Naive thymus-derived CD4-positive, alpha-beta T cell (primary cell): ENCODE data around the gene ATXN7L1. TPM values are rescaled to one million over a fixed set of nuclear protein-coding genes. Genes with fewer than 3 reads are reported as not detected.

Experiments
- ATAC-seq: fragments of 150-1000 bp; cut with Tn5 transposase; 2 replicates; pipeline ENCODE4 v1.10.0; 2021; ENCODE audit warnings: mild to moderate bottlenecking, moderate library complexity
- CTCF ChIA-PET: fragments of 350-600 bp; sonication (Branson Sonifier 250); formaldehyde crosslinking; loops from one replicate; lab custom pipeline; 2021; ENCODE audit warnings: antibody characterized with exemption; lab: Charles Lee
- POLR2A ChIA-PET: fragments of 350-600 bp; sonication (Branson Sonifier 250); formaldehyde crosslinking; loops from one replicate; lab custom pipeline; 2021; ENCODE audit warnings: antibody characterized with exemption, inconsistent platforms; lab: Charles Lee
- DNase-seq, 9 donors: peaks; one replicate each; pipeline versions ENCODE4 v3.0.0 to v3.0.0-alpha.2; 2020 to 2022; ENCODE audit warnings: mixed read lengths in 1 of 9
- H3K27ac ChIP-seq: one replicate; pipeline ENCODE4 v1.7.0; 2013; ENCODE audit warnings: mild to moderate bottlenecking, low read depth, low read length, moderate library complexity
- H3K27me3 ChIP-seq, 2 donors: one replicate each; pipeline ENCODE4 v1.7.0; 2013; ENCODE audit warnings: low read length in 2 of 2, mild to moderate bottlenecking in 2 of 2, moderate library complexity in 2 of 2; ENCODE audit not compliant: control insufficient read depth in 2 of 2, insufficient read depth in 2 of 2
- H3K36me3 ChIP-seq, 3 experiments: 1 replicate in 2 of 3; 2 replicates in 1 of 3; pipeline ENCODE4 v1.7.0; 2013; ENCODE audit warnings: low read length in 3 of 3, mild to moderate bottlenecking in 3 of 3, moderate library complexity in 1 of 3; ENCODE audit not compliant: insufficient read depth in 3 of 3, control insufficient read depth in 2 of 3
- H3K4me1 ChIP-seq, 2 donors: one replicate each; pipeline ENCODE4 v1.7.0; 2013; ENCODE audit warnings: low read length in 2 of 2, mild to moderate bottlenecking in 2 of 2, moderate library complexity in 1 of 2; ENCODE audit not compliant: control insufficient read depth in 2 of 2, insufficient read depth in 2 of 2
- H3K4me3 ChIP-seq: 2 replicates; pipeline ENCODE4 v1.7.0; 2013; ENCODE audit warnings: mild to moderate bottlenecking, low read length
- H3K9me3 ChIP-seq, 3 experiments: 1 replicate in 2 of 3; 2 replicates in 1 of 3; pipeline ENCODE4 v1.7.0; 2013; ENCODE audit warnings: low read length in 3 of 3; ENCODE audit not compliant: control insufficient read depth in 2 of 3
- H3K27ac Mint-ChIP-seq, 9 donors: one replicate each; pipeline ENCODE4 v1.8.0; 2020 to 2022; ENCODE audit warnings: mixed read lengths in 9 of 9, mild to moderate bottlenecking in 8 of 9, moderate library complexity in 5 of 9, inconsistent platforms in 2 of 9
- H3K27me3 Mint-ChIP-seq, 5 donors: one replicate each; pipeline ENCODE4 v1.8.0; 2021 to 2022; ENCODE audit warnings: mixed read lengths in 5 of 5, mild to moderate bottlenecking in 1 of 5
- H3K36me3 Mint-ChIP-seq, 5 donors: one replicate each; pipeline ENCODE4 v1.8.0; 2020 to 2022; ENCODE audit warnings: mixed read lengths in 5 of 5, mild to moderate bottlenecking in 3 of 5, inconsistent platforms in 1 of 5
- H3K4me1 Mint-ChIP-seq, 7 donors: one replicate each; pipeline ENCODE4 v1.8.0; 2020 to 2022; ENCODE audit warnings: mixed read lengths in 7 of 7, mild to moderate bottlenecking in 3 of 7, inconsistent platforms in 1 of 7
- H3K4me3 Mint-ChIP-seq, 10 donors: one replicate each; pipeline ENCODE4 v1.8.0; 2020 to 2022; ENCODE audit warnings: mild to moderate bottlenecking in 10 of 10, mixed read lengths in 10 of 10, moderate library complexity in 6 of 10, inconsistent platforms in 2 of 10
- H3K9me3 Mint-ChIP-seq, 11 donors: one replicate each; pipeline ENCODE4 v1.8.0; 2020 to 2022; ENCODE audit warnings: mixed read lengths in 11 of 11, mild to moderate bottlenecking in 4 of 11, inconsistent platforms in 1 of 11, moderate library complexity in 1 of 11
- intact Hi-C, 2 donors: fragments of 100-400 bp; cut with micrococcal nuclease; formaldehyde crosslinking; loops; one replicate each; pipeline ENCODE4 v1.15.1; 2023
- polyA plus RNA-seq, 2 donors: library from polyadenylated mRNA; unstranded; fragments of 300-500 nt; fragmentation: Illumina TruSeq; gene quantifications; one replicate each; pipeline ENCODE4 v1.2.3, GENCODE V29; 2021
- total RNA-seq, 6 experiments: library from RNA in 5 of 6; stranded (reverse) in 5 of 6; gene quantifications; 1 replicate in 5 of 6; 2 replicates in 1 of 6; pipeline ENCODE4 v1.2.3 and lab custom pipeline; 2021 to 2026

The ATXN7L1 gene
- total and polyA plus RNA-seq, 7 experiments from 2014 or later = 18.5 to 52.4 (median 39.5) TPM

DNA sequence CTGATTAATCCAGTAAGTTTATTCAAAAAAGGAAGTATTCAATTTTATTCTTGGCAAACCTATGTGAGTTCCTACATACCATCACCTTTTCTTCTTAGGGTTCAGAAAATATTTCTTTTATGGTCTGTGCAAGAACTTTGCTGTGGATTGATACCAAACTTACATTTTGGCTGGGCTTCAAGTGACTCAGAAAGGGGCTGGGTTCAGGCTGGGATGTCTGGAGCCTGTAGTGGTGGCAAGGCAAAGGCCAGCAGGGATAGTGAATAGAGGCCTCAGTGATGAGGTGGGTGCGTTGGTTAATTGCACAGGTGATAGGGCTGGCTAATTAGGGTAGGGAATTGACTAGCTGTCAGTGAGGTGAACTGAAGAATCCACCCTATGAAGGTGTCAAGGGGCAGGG is 40.2 kb upstream of the ATXN7L1 start:
- intact Hi-C loops = no loop called here
- no peak overlapping the region for H3K4me3 ChIP-seq
- peaks cover 0 to 3% (median 0%) of the 10 kb centered on the region in 3 experiments for H3K36me3 ChIP-seq
- Mint-ChIP-seq H3K27ac (peak overlapping the region in 1 of 9 donors; percentile 55), H3K4me3 (no peak overlapping the region), H3K9me3 (peaks cover 0 to 11% (median 0%) of the 10 kb centered on the region in 11 donors), H3K4me1 (peaks cover 0 to 11% (median 0%) of the 10 kb centered on the region in 7 donors), H3K36me3 (peaks cover 10 to 64% (median 52%) of the 10 kb centered on the region in 5 donors), H3K27me3 (peaks cover 0 to 24% (median 0%) of the 10 kb centered on the region in 5 donors)
- no peaks in the 10 kb centered on the region for H3K27me3 ChIP-seq
- ATAC-seq (no peak), DNase-seq (no peak)
- ChIA-PET POLR2A (no interaction called here), CTCF (no interaction called here)
- no peaks in the 10 kb centered on the region for H3K4me1 ChIP-seq
- no peaks in the 10 kb centered on the region for H3K9me3 ChIP-seq
- no peak overlapping the region for H3K27ac ChIP-seq

DNA sequence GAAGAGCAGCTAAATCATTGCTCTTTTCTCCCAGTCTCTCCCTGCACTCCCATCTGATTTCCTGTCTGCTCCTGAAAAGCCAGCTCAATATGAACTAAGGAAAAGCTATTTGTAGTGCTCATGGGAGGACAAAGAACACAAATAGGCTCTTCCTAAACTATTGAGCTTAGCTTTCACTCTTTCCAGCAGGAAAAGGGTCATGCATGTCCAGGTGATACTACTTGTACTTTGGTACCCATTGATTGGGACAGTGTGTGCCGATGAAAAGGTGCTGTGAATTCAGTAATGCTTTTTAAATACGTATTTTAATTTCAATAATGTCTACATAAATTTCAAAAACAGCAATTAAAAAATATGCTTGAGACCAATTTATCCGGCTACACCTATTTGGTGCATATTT is 37.5 kb upstream of the ATXN7L1 start:
- no peak overlapping the region for H3K27ac ChIP-seq
- H3K9me3 Mint-ChIP-seq = peaks cover 0 to 7% (median 2%) of the 10 kb centered on the region in 11 donors
- H3K9me3 ChIP-seq = no peaks in the 10 kb centered on the region
- peaks cover 0 to 15% (median 7%) of the 10 kb centered on the region in 7 donors for H3K4me1 Mint-ChIP-seq
- no peaks in the 10 kb centered on the region for H3K4me1 ChIP-seq
- ChIA-PET CTCF (interaction anchor here (1.3 kb wide), 1 partner anchor 9 kb away, joined by 4 read pairs; no protein-coding TSS in a partner anchor), POLR2A (no interaction called here)
- no peak for DNase-seq
- H3K4me3 Mint-ChIP-seq = no peak overlapping the region
- peaks cover 0 to 12% (median 0%) of the 10 kb centered on the region in 5 donors for H3K27me3 Mint-ChIP-seq
- peaks cover 0 to 10% (median 0%) of the 10 kb centered on the region in 3 experiments for H3K36me3 ChIP-seq
- no peaks in the 10 kb centered on the region for H3K27me3 ChIP-seq
- no peak overlapping the region for H3K27ac Mint-ChIP-seq
- peaks cover 10 to 61% (median 54%) of the 10 kb centered on the region in 5 donors for H3K36me3 Mint-ChIP-seq
- ATAC-seq = no peak
- intact Hi-C loops = no loop called here
- H3K4me3 ChIP-seq = no peak overlapping the region

- H3K27ac ChIP-seq = no peak overlapping the region
- CTCF ChIA-PET = no interaction called here
- peaks cover 7 to 51% (median 47%) of the 10 kb centered on the region in 5 donors for H3K36me3 Mint-ChIP-seq
- H3K4me3 Mint-ChIP-seq = no peak overlapping the region
- peaks cover 0 to 6% (median 0%) of the 10 kb centered on the region in 5 donors for H3K27me3 Mint-ChIP-seq
- H3K27me3 ChIP-seq = no peaks in the 10 kb centered on the region
- peaks cover 0 to 15% (median 6%) of the 10 kb centered on the region in 7 donors for H3K4me1 Mint-ChIP-seq
- ATAC-seq (no peak), DNase-seq (no peak)
- POLR2A ChIA-PET = interaction anchor here (0.6 kb wide), 1 partner anchor 654 kb away, joined by 3 read pairs; no protein-coding TSS in a partner anchor
- H3K9me3 ChIP-seq = no peaks in the 10 kb centered on the region
- no peaks in the 10 kb centered on the region for H3K4me1 ChIP-seq
- peak overlapping the region in 1 of 9 donors; percentile 22 for H3K27ac Mint-ChIP-seq
- H3K9me3 Mint-ChIP-seq = peaks cover 0 to 7% (median 2%) of the 10 kb centered on the region in 11 donors
- intact Hi-C loops = no loop called here
- no peak overlapping the region for H3K4me3 ChIP-seq
- peaks cover 0 to 10% (median 0%) of the 10 kb centered on the region in 3 experiments for H3K36me3 ChIP-seq
These were observed 35.7 kb upstream of the ATXN7L1 start for GRCh38 chr7:105911961-105912575.

DNA sequence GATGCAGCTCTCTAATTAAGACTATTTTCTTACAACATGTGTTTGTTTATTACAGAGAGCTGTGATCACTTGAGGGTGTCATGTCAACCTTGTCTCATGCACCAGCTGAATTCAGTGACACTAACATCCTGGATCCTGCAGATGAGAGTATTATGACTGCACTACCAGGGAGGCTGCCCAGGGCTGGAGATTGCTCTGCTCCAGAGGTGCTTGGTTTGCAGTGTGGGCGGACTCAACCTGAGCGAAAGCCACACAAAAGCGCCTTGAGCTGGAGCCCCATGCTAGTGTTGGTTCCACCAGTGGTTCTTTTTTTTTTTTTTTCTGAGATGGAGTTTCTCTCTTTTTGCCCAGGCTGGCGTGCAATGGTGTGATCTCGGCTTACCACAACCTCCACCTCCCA is 33.8 kb upstream of the ATXN7L1 start:
- ATAC-seq (no peak), DNase-seq (no peak)
- Histone ChIP-seq H3K27me3 (no peaks in the 10 kb centered on the region), H3K4me3 (no peak overlapping the region), H3K36me3 (peaks cover 0 to 10% (median 0%) of the 10 kb centered on the region in 3 experiments), H3K27ac (no peak overlapping the region), H3K9me3 (no peaks in the 10 kb centered on the region), H3K4me1 (no peaks in the 10 kb centered on the region)
- CTCF ChIA-PET = interaction anchor here (0.7 kb wide), 1 partner anchor 230 kb away, joined by 3 read pairs; no protein-coding TSS in a partner anchor
- POLR2A ChIA-PET = interaction anchor here (1.6 kb wide), 1 partner anchor 14 kb away, joined by 3 read pairs; no protein-coding TSS in a partner anchor
- H3K4me3 Mint-ChIP-seq = no peak overlapping the region
- H3K36me3 Mint-ChIP-seq = peaks cover 4 to 37% (median 32%) of the 10 kb centered on the region in 5 donors
- peaks cover 0 to 7% (median 2%) of the 10 kb centered on the region in 11 donors for H3K9me3 Mint-ChIP-seq
- peaks cover 0 to 2% (median 0%) of the 10 kb centered on the region in 5 donors for H3K27me3 Mint-ChIP-seq
- intact Hi-C loops = no loop called here
- peak overlapping the region in 1 of 9 donors; percentile 6 for H3K27ac Mint-ChIP-seq
- H3K4me1 Mint-ChIP-seq = peaks cover 0 to 15% (median 6%) of the 10 kb centered on the region in 7 donors

DNA sequence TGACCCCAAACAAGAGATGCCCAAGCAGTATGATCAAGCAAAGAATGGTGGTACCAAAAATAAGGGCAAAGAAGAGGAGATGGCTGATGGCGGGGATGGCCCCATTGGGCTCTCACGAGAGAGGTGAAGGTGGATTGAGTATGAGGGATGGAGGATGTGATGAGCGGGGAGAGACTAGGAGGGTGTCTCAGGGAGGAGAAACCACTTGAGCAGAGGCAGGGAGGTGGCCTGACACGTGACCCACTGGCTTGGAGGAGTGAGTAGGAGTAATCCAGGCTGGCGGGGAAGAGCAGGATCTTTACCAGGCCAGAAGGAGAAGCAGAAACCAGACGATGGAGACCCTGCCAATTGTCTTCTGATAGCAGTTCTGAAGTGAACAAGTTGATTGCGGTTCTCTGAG is 33.3 kb upstream of the ATXN7L1 start:
- intact Hi-C loops = no loop called here
- H3K4me3 Mint-ChIP-seq = no peak overlapping the region
- no peaks in the 10 kb centered on the region for H3K27me3 ChIP-seq
- peaks cover 0 to 6% (median 0%) of the 10 kb centered on the region in 5 donors for H3K27me3 Mint-ChIP-seq
- peak overlapping the region in 2 of 9 donors; percentile 6 to 13 for H3K27ac Mint-ChIP-seq
- H3K4me3 ChIP-seq = no peak overlapping the region
- peaks cover 0 to 10% (median 0%) of the 10 kb centered on the region in 3 experiments for H3K36me3 ChIP-seq
- CTCF ChIA-PET = interaction anchor here (0.7 kb wide), 1 partner anchor 229 kb away, joined by 3 read pairs; no protein-coding TSS in a partner anchor
- H3K4me1 Mint-ChIP-seq = peaks cover 0 to 15% (median 6%) of the 10 kb centered on the region in 7 donors
- peaks cover 0 to 7% (median 2%) of the 10 kb centered on the region in 11 donors for H3K9me3 Mint-ChIP-seq
- peaks cover 4 to 38% (median 28%) of the 10 kb centered on the region in 5 donors for H3K36me3 Mint-ChIP-seq
- no peaks in the 10 kb centered on the region for H3K4me1 ChIP-seq
- no peak for DNase-seq
- H3K27ac ChIP-seq = no peak overlapping the region
- no peaks in the 10 kb centered on the region for H3K9me3 ChIP-seq
- POLR2A ChIA-PET = interaction anchor here (1.6 kb wide), 1 partner anchor 14 kb away, joined by 3 read pairs; no protein-coding TSS in a partner anchor
- no peak for ATAC-seq

DNA sequence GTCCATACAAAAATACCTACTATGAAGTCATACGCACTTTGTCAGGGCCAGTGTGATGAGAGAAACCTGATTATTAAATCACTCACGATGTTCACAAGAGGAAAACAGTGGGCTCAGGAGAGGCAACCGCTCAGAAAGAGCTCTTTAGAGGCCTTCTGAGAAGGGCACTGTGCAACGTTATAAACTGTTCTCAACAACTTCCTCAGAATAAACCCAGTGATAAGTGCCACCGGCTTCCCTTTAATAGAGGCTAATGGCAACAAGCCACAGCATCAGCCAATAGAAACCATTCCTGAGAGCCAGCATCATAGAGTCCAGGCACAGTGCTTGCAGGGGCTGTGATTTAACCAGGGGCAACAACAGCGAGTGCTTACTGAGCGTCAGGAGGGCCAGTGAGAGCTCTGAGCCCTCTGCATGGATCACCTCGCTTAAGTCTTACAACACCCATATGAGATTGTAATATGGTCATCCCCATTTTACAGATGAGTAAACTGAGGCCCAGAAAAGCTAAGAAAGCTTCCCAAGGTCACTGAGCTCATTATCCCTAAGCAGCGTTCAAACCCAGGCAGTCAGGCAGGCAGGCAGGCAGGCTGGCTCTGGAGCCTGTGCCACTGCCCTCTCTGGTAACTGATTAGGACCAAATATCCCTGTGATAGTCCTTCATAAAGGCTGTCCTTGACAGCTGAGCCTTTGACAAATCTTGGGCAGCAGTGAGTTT is 30.9 kb upstream of the ATXN7L1 start:
- no peak for ATAC-seq
- CTCF ChIA-PET = interaction anchor here (0.6 kb wide), 1 partner anchor 78 kb away, joined by 3 read pairs; no protein-coding TSS in a partner anchor

More for the DNA sequence above, 30.9 kb upstream of the ATXN7L1 start:
- Mint-ChIP-seq H3K4me1 (peaks cover 0 to 15% (median 6%) of the 10 kb centered on the region in 7 donors), H3K27me3 (peaks cover 0 to 7% (median 0%) of the 10 kb centered on the region in 5 donors), H3K9me3 (peaks cover 0 to 7% (median 2%) of the 10 kb centered on the region in 11 donors), H3K4me3 (no peak overlapping the region), H3K36me3 (peaks cover 4 to 27% (median 23%) of the 10 kb centered on the region in 5 donors), H3K27ac (peak overlapping the region in 1 of 9 donors; percentile 10)
- Histone ChIP-seq H3K27ac (no peak overlapping the region), H3K27me3 (no peaks in the 10 kb centered on the region), H3K4me1 (no peaks in the 10 kb centered on the region), H3K36me3 (peaks cover 0 to 7% (median 0%) of the 10 kb centered on the region in 3 experiments), H3K4me3 (no peak overlapping the region), H3K9me3 (no peaks in the 10 kb centered on the region)
- intact Hi-C loops = no loop called here
- POLR2A ChIA-PET = no interaction called here
- no peak for DNase-seq
